Fibroblast of lung (primary cell): ENCODE measurements around the gene WDR62.

Source experiments
- CTCF ChIP-seq, 2 donors: IDR thresholded peaks in 1 of 2; conservative IDR thresholded peaks in 1 of 2; 1 replicate in 1 of 2; 2 replicates in 1 of 2; pipeline ENCODE4 v1.5.1; 2011 to 2012; ENCODE audit warnings: low read length in 2 of 2, control low read depth in 1 of 2, inconsistent platforms in 1 of 2, low read depth in 1 of 2, mild to moderate bottlenecking in 1 of 2
- EZH2 ChIP-seq: IDR thresholded peaks from 2 replicates; pipeline ENCODE4 v1.5.1; 2012; ENCODE audit warnings: low read length, control low read depth, mild to moderate bottlenecking; ENCODE audit errors: missing control alignments

GRCh38 chr19:36151144-36152018 is 96.7 kb downstream of the WDR62 start:
- TF ChIP-seq CTCF (conservative IDR thresholded peaks at IDR 0.05 in 1 of 2, IDR thresholded peaks at IDR 0.05 in 1 of 2; ENCODE audit: low read depth in 1 of 2, low read length in 2 of 2), result no peak
- no peak for TF ChIP-seq EZH2
